Activated CD4-positive, alpha-beta T cell treated with anti-CD3 and anti-CD28 coated beads, Interleukin-2, Interleukin-4, amounts not matched to agents 100 ng/mL and 50 ng/mL, durations not matched to agents 16 hours and 8 hours (primary cell): ENCODE data around the gene GRIFIN.
"Not testable (repeated sequence)": the region's sequence is repeated elsewhere in the genome, so short reads cannot be mapped to it uniquely, and the experiment has no call there.

Experiments used
- DNase-seq: peaks from one replicate; pipeline ENCODE4 v3.0.0-alpha.2; 2020; ENCODE audit warnings: low spot score

GRIFIN gene

GRCh38 chr7:2453849-2454248, 22.3 kb downstream of the GRIFIN start:
- DNase-seq: not testable (repeated sequence)

- no peak for DNase-seq
These were observed 23.4 kb downstream of the GRIFIN start for GRCh38 chr7:2452643-2453270.

GRCh38 chr7:2452074-2452507, 24.1 kb downstream of the GRIFIN start:
- no peak for DNase-seq

- peak; percentile 77 for DNase-seq
These were observed 24.8 kb downstream of the GRIFIN start for GRCh38 chr7:2451171-2452073.

GRCh38 chr7:2450198-2451107, 25.7 kb downstream of the GRIFIN start:
- DNase-seq: no peak

GRCh38 chr7:2446676-2447075, 29.5 kb downstream of the GRIFIN start:
- DNase-seq: no peak

GRCh38 chr7:2445898-2446555, 30.2 kb downstream of the GRIFIN start:
- DNase-seq: no peak

- no peak for DNase-seq
These were observed 31.2 kb downstream of the GRIFIN start for GRCh38 chr7:2445047-2445446.

GRCh38 chr7:2444476-2444875, 31.7 kb downstream of the GRIFIN start:
- no peak for DNase-seq

GRCh38 chr7:2443491-2443890, 32.7 kb downstream of the GRIFIN start:
- no peak for DNase-seq

GRCh38 chr7:2441430-2442058, 34.7 kb downstream of the GRIFIN start:
- DNase-seq: no peak

GRCh38 chr7:2440608-2441245, 35.5 kb downstream of the GRIFIN start:
- no peak for DNase-seq

GRCh38 chr7:2438775-2439174, 37.4 kb downstream of the GRIFIN start:
- DNase-seq: no peak

- no peak for DNase-seq
These were observed 38.0 kb downstream of the GRIFIN start for GRCh38 chr7:2438186-2438585.

GRCh38 chr7:2437537-2438148, 38.6 kb downstream of the GRIFIN start:
- no peak for DNase-seq

GRCh38 chr7:2437136-2437535, 39.1 kb downstream of the GRIFIN start:
- no peak for DNase-seq

- no peak for DNase-seq
These were observed 39.7 kb downstream of the GRIFIN start for GRCh38 chr7:2436341-2437104.

GRCh38 chr7:2435146-2435545, 41.1 kb downstream of the GRIFIN start:
- DNase-seq: no peak

GRCh38 chr7:2433713-2434550, 42.3 kb downstream of the GRIFIN start:
- no peak for DNase-seq
